ENCODE results near the gene WASHC3.

- TF ChIP-seq CTCF (IDR thresholded peaks at IDR 0.05): no peak
- TF ChIP-seq POLR2AphosphoS5 (IDR thresholded peaks at IDR 0.05): no peak
- no peak for TF ChIP-seq POLR2A (IDR thresholded peaks at IDR 0.05)
Observed at GRCh38 chr12:101966496-101966895, 95.3 kb downstream of the WASHC3 start.

Measured in breast epithelium (tissue), 3 donors.